Astrocyte of the hippocampus (primary cell): ENCODE data around the gene LRRC4B.
A peak's percentile ranks its signal among the peaks of the same experiment; 100 is the strongest.

ENCODE experiments used
- DNase-seq: peaks from one replicate; pipeline ENCODE4 v3.0.0; 2011; ENCODE audit warnings: low read depth, low spot score

Gene LRRC4B

DNA sequence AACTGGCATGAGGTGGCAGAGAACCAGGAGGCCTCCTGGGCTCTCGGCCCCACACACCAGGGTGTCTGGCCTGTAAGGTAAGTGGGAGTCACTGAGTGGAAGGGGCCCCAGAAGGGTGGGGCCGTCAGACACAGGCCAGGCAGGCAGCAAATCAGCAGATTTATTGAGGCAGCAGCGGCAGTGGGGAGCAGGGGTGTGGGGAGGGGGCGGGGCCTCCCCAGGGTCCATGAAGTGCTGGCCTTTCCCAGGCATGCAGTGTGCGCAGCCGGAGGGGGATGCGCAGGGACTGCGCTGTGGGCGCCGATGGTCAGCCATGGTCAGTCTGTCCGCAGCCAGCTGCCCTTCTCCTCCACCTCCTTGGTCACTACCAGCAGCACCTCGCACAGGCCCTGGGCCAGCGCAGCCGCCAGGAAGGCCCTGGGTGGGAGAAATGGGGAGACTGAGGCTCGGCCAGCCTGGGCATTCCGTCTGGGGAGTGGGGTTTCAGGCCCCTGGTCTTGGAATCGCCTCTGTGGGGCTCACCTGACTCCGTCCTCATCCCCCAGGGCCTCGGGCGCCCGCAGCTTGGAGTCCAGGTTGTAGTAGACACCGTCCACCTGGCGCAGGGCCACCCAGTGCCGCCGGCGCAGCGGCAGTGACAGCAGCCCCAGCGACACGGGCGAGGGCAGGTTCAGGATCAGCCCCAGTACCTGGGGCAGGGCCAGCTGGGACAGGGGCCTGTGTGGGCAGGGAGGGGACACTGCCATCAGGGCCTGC, 62.2 kb downstream of the LRRC4B start:
- no peak for DNase-seq

- no peak for DNase-seq
Measured at GRCh38 chr19:50501568-50502475, 66.4 kb downstream of the LRRC4B start.

GRCh38 chr19:50501186-50501567, 67.1 kb downstream of the LRRC4B start:
- DNase-seq = no peak

- no peak for DNase-seq
Measured at GRCh38 chr19:50500753-50501151, 67.5 kb downstream of the LRRC4B start.

DNA sequence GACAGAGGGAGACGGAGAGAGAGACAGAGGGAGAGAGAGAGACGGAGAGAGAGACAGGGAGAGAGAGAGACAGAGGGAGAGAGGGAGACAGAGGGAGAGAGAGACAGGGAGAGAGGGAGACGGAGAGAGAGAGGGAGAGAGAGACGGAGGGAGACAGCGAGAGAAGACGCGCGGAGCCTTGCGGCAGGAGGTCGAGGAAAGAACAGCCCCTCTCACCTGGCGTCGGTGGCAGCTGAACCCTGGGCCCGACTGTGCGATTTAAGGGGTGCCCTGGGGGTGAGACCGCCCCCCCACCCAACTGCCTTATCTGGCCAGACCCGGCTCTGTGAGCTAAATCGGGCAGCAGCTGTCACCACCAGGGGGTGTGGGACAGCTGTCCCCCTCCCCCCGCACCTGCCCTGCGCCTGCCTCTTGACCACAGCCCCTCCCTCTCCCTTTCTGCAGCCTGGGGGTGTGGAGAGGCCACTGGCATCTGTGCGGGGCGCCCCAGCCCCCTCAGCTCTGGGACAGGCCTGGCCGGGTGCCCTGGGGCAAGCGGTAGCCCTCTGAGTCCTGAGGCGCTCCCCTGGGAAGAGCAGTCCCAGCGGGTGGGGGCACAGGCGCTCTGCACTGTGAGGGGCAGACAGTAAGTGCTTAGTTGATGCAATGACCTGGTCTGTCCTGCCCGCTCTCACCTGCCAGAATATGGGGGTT, 68.0 kb downstream of the LRRC4B start:
- peak; percentile 43 for DNase-seq

- DNase-seq = no peak
Measured at GRCh38 chr19:50498219-50499056, 69.8 kb downstream of the LRRC4B start.

GRCh38 chr19:50497022-50497405, 71.2 kb downstream of the LRRC4B start:
- DNase-seq = no peak

DNA sequence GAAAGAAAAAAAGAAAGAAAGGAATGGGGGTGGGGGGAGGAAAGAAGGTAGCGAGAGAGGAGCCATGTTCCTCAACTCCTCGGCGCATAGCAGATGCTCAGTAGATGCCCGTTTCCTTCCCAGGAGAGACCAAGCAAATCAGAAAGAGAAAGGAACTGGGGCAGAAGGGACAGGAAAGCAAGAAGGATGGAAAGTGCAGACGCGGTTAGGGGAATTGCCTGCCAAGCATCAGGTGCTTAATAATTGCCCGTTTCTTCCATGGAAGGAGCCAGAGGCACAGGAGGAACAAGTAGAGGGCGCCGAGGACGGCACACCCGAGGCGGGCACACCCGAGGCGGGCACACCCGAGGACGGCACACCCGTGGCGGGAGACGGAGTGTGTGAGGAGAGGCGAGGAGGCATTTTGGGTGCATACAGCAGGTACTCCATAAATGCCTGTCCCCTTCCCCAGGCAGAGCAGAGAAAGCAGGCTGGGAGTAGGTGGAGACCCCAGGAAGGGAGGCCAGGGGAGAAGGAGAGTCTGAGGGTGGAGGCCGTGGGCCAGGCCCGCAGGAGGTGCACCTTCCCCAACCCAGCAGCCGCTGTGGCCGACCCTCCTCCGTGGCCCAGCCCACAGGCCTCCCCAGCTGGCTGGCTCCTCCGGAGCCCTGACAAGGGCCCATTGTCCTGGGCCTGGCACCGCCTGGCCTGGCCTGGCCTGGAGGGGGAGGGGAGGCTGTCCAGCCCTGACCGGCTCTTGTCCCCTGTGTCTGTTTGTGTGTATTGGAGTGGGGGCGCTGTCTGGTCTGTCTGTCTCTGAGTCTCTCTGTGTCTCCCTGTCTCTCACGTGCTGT, 71.8 kb downstream of the LRRC4B start:
- DNase-seq = peak; percentile 53

DNA sequence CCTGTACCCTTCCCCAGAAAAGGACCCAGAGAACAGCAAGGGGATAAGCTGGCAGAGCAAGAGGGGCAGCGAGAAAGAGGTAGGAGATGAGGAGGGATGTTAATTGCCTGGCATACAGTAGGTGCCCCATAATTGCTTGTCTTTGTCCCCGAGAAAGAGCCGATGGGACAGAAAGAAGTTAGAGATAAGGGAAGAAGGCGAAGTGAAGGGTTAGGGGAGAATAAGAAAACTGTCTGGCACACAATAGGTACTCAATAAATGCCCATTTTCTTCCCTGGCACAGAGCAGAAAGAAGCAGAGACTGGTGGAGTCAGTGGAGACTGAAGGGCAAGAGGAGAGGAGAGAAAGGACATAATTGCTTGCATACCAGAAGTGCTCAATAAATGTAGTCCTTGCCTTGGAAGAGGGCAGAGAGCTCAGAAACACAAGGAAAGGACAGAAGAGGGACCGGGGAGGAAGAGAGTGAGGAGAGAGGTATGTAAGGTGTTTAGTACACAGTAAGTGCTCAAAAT, 73.2 kb downstream of the LRRC4B start:
- no peak for DNase-seq

- no peak for DNase-seq
Measured at GRCh38 chr19:50494186-50495019, 73.8 kb downstream of the LRRC4B start.

- no peak for DNase-seq
Measured at GRCh38 chr19:50493171-50493570, 75.1 kb downstream of the LRRC4B start.

DNA sequence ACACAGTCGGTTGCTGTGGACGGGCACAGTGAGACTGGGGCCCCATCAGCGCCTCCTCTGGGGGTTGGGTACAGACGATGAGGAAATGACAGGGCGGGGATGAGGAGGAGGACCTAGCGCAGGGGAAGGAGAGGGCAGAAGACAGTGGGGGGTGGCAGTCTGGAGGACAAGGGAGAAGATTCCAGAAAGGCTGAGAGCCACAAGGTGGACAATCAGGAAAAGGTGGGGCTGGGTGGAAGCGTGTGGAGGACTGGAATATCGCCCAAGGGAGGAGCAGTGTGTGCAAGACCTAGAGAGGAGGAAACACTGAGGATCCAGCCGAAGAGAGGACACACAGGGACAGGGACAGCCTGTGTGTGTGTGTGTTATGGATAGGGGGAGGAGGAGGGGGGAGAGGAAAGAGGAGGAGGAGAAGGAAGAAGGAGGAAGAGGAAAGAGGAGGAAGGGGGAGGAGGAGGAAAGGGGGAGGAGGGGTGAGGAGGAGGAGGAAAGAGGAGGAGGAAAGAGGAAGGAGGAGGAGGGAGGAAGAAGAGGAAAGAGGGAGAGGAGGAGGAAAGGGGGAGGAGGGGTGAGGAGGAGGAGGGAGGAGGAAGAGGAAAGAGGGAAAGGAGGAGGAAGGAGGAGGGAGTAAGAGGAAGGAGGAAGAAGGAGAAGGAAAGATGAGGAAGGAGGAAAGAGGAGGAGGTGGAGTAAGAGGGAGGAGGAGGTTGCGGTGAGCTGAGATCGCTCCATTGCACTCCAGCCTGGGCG, 75.8 kb downstream of the LRRC4B start:
- DNase-seq = no peak

GRCh38 chr19:50490991-50491472, 77.2 kb downstream of the LRRC4B start:
- DNase-seq = no peak

- DNase-seq = no peak
Measured at GRCh38 chr19:50490411-50490811, 77.8 kb downstream of the LRRC4B start.

- DNase-seq = no peak
Measured at GRCh38 chr19:50489461-50490011, 78.7 kb downstream of the LRRC4B start.

DNA sequence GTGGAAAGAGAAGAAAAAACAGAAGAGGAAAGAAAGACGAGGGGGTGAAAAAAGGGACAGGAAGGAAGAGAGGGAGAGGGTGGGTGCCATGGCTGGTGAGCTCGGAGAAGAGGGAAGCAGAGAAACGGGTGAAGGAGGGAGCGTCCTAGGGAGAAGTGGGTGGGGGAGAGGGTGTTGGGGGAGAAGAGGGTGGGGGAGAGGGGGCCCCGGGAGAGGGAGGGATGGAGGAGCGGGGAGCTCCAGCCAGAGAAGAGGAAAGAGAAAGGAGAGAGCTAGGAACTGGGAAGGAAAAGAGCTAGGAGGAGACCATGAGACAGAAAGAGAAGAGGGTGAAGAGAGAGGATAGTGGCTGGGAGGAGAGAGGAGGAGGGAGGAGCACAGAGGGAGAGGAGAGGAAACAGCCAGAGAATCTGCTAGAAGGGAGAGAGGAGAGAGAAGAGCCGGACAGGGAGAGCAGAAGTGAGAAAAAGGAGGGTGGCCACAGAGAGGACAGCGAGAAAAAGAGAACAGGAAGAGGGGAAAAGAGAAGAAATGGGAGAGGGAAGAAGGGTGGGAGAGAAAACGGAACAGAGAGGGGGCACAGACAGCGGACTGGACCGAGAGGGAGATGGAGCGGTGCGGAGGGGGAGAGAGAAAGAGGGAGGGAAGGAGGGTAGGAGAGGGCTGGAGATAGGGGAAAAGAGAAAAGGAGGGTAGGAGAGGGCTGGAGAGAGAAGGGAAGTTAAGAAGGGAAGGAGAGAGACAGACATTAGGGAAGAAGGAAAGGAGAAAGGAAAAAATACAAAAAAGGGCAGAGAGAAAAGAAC, 79.6 kb downstream of the LRRC4B start:
- DNase-seq = no peak

GRCh38 chr19:50486823-50487515, 81.3 kb downstream of the LRRC4B start:
- peak; percentile 47 for DNase-seq
